GM12892 (cell line): ENCODE measurements around the gene MYH9.
A peak's percentile ranks its signal among the peaks of the same experiment; 100 is the strongest.

Experiments used
- DNase-seq: peaks from one replicate; pipeline ENCODE4 v3.0.0; 2011; ENCODE audit not compliant: insufficient read length
- FAIRE-seq: peaks from 2 replicates; lab custom pipeline; 2011; peaks lifted over from hg19 to GRCh38; lab: Jason Lieb, UNC
- POLR2A ChIP-seq: IDR thresholded peaks from 2 replicates; pipeline ENCODE4 v1.6.1; 2011; ENCODE audit warnings: low read depth, low read length, control low read depth
- POLR2AphosphoS5 ChIP-seq: IDR thresholded peaks from 2 replicates; pipeline ENCODE4 v1.6.1; 2011; ENCODE audit warnings: low read depth, low read length, control low read depth
- TAF1 ChIP-seq: IDR thresholded peaks from 2 replicates; pipeline ENCODE4 v1.6.1; 2011; ENCODE audit warnings: low read depth, mild to moderate bottlenecking, control low read depth, low read length, borderline replicate concordance

The MYH9 gene

GRCh38 chr22:36321797-36322601 lies 65.8 kb downstream of the MYH9 start:
- TF ChIP-seq POLR2A (peak; percentile 41; the same call in 1 of the 2 replicates), POLR2AphosphoS5 (no peak; the same call in 1 of the 2 replicates)
- no peak for DNase-seq
- FAIRE-seq, result no peak

GRCh38 chr22:36320553-36320952 lies 67.2 kb downstream of the MYH9 start:
- TF ChIP-seq POLR2A (no peak), TAF1 (no peak), POLR2AphosphoS5 (no peak)
- no peak for DNase-seq
- FAIRE-seq, result no peak

- TF ChIP-seq POLR2A, result no peak; the same call in 1 of the 2 replicates
- TF ChIP-seq POLR2AphosphoS5, result peak; percentile 57; the same call in 1 of the 2 replicates
- DNase-seq (no peak), FAIRE-seq (no peak)
Measured at GRCh38 chr22:36319595-36320497, 67.9 kb downstream of the MYH9 start.

- TF ChIP-seq TAF1, result no peak
- TF ChIP-seq POLR2AphosphoS5, result peak; percentile 50; the same call in 1 of the 2 replicates
- TF ChIP-seq POLR2A, result no peak
- FAIRE-seq (no peak), DNase-seq (no peak)
Measured at GRCh38 chr22:36318442-36318841, 69.3 kb downstream of the MYH9 start.

- DNase-seq (no peak), FAIRE-seq (no peak)
- TF ChIP-seq TAF1 (no peak), POLR2A (peak; percentile 42; the same call in 1 of the 2 replicates), POLR2AphosphoS5 (peak; percentile 52; the same call in 1 of the 2 replicates)
Measured at GRCh38 chr22:36317658-36318271, 70.0 kb downstream of the MYH9 start.

GRCh38 chr22:36316419-36316818 lies 71.3 kb downstream of the MYH9 start:
- FAIRE-seq, result no peak
- no peak for DNase-seq
- TF ChIP-seq POLR2A, result peak; percentile 34; the same call in 1 of the 2 replicates
- TF ChIP-seq TAF1, result no peak

- FAIRE-seq (no peak), DNase-seq (no peak)
- TF ChIP-seq TAF1 (no peak), POLR2AphosphoS5 (peak; percentile 31; the same call in 1 of the 2 replicates), POLR2A (no peak)
Measured at GRCh38 chr22:36315325-36315724, 72.4 kb downstream of the MYH9 start.

GRCh38 chr22:36311386-36312085 lies 76.2 kb downstream of the MYH9 start:
- no peak for FAIRE-seq
- DNase-seq, result no peak
- TF ChIP-seq POLR2AphosphoS5 (no peak; the same call in 1 of the 2 replicates), TAF1 (no peak), POLR2A (no peak)

- TF ChIP-seq TAF1 (no peak), POLR2A (no peak; the same call in 1 of the 2 replicates), POLR2AphosphoS5 (no peak)
- DNase-seq (no peak), FAIRE-seq (no peak)
Measured at GRCh38 chr22:36308880-36309279, 78.9 kb downstream of the MYH9 start.

GRCh38 chr22:36306227-36306626 lies 81.5 kb downstream of the MYH9 start:
- TF ChIP-seq TAF1, result no peak
- no peak for DNase-seq
- FAIRE-seq, result no peak

- TF ChIP-seq POLR2AphosphoS5 (no peak), TAF1 (no peak), POLR2A (no peak)
- FAIRE-seq (no peak), DNase-seq (no peak)
Measured at GRCh38 chr22:36305813-36306212, 82.0 kb downstream of the MYH9 start.

- DNase-seq (no peak), FAIRE-seq (peak; percentile 44)
- 0 out of 2 replicates have a peak, but pooled peaks have one; percentile 13 for TF ChIP-seq POLR2AphosphoS5
- TF ChIP-seq POLR2A, result no peak
- TF ChIP-seq TAF1, result no peak
Measured at GRCh38 chr22:36304429-36304828, 83.3 kb downstream of the MYH9 start.
